ENCODE measurements around the gene CAMK1D. TPM values are rescaled to one million over a fixed set of nuclear protein-coding genes. Genes with fewer than 3 reads are reported as not detected.
"Not testable (repeated sequence)": the region's sequence is repeated elsewhere in the genome, so short reads cannot be mapped to it uniquely, and the experiment has no call there.

The CAMK1D gene
- total RNA-seq, 2 donors from 2014 or later: 4.8 to 14.5 TPM

DNA sequence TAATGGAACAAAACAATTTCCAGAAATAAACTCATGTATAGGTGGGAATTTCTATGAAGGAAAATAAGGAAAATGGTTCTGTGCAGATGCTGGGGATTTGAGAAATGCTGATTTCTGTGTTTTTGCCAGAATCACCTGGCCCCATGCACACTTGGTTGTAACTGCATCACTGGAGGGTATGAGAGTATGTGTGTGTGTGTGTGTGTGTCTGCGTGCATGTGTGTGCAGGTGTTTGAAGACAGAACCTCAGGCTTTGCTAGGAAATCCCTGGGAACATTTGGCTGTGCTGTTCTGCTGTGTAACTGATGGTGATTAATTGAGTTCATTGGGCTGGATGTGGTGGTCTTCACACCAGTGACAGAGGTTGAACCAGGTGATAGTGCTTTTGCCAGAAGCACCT is 141.6 kb downstream of the CAMK1D start:
- Histone ChIP-seq H3K4me3 (no peak overlapping the region), H3K36me3 (no peaks in the 10 kb centered on the region), H3K9me3 (no peaks in the 10 kb centered on the region), H3K27ac (no peak overlapping the region), H3K27me3 (replicated peaks; ENCODE audit: insufficient read depth) (no peaks in the 10 kb centered on the region), H3K4me1 (replicated peaks) (no peaks in the 10 kb centered on the region)
- TF ChIP-seq POLR2A (IDR thresholded peaks at IDR 0.05): no peak
- no peak for TF ChIP-seq POLR2AphosphoS5 (IDR thresholded peaks at IDR 0.05)
- TF ChIP-seq, protein P1, sequence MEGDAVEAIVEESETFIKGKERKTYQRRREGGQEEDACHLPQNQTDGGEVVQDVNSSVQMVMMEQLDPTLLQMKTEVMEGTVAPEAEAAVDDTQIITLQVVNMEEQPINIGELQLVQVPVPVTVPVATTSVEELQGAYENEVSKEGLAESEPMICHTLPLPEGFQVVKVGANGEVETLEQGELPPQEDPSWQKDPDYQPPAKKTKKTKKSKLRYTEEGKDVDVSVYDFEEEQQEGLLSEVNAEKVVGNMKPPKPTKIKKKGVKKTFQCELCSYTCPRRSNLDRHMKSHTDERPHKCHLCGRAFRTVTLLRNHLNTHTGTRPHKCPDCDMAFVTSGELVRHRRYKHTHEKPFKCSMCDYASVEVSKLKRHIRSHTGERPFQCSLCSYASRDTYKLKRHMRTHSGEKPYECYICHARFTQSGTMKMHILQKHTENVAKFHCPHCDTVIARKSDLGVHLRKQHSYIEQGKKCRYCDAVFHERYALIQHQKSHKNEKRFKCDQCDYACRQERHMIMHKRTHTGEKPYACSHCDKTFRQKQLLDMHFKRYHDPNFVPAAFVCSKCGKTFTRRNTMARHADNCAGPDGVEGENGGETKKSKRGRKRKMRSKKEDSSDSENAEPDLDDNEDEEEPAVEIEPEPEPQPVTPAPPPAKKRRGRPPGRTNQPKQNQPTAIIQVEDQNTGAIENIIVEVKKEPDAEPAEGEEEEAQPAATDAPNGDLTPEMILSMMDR (IDR thresholded peaks at IDR 0.05): no peak
- no peak for DNase-seq (ENCODE audit: low spot score)
- intact Hi-C loops (cut with DNase I): no loop called here
- WGBS: 91% methylated on average over 1 of the region's 1 CpG

DNA sequence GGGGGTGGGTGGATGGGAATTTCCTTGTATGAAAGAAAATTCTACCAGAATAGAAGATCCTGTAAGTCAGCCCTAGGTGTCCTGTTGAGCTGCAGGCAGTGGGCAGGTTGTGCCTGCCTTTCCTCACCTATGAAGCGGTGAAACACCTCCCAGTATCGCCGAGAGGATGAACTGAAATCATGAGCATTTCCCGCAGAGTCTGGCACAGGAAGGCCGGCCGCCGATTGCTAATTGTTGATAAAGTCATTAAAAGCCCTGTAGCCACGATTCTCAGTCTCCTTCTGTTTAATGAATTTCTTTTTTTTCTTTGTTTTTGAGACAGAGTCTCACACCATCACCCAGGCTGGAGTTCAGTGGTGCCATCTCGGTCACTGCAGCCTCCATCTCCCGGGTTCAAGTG is 142.1 kb downstream of the CAMK1D start:
- no peak for DNase-seq (ENCODE audit: low spot score)
- no peak overlapping the region for H3K27ac ChIP-seq
- TF ChIP-seq POLR2AphosphoS5 (IDR thresholded peaks at IDR 0.05) (no peak), POLR2A (IDR thresholded peaks at IDR 0.05) (no peak)
- TF ChIP-seq, protein P1 (IDR thresholded peaks at IDR 0.05): no peak
- no peaks in the 10 kb centered on the region for H3K4me1 ChIP-seq (replicated peaks)
- no peaks in the 10 kb centered on the region for H3K9me3 ChIP-seq
- 83% methylated on average over 10 of the region's 10 CpGs for WGBS
- H3K36me3 ChIP-seq: no peaks in the 10 kb centered on the region
- intact Hi-C loops (cut with DNase I): no loop called here
- no peaks in the 10 kb centered on the region for H3K27me3 ChIP-seq (replicated peaks; ENCODE audit: insufficient read depth)
- no peak overlapping the region for H3K4me3 ChIP-seq

DNA sequence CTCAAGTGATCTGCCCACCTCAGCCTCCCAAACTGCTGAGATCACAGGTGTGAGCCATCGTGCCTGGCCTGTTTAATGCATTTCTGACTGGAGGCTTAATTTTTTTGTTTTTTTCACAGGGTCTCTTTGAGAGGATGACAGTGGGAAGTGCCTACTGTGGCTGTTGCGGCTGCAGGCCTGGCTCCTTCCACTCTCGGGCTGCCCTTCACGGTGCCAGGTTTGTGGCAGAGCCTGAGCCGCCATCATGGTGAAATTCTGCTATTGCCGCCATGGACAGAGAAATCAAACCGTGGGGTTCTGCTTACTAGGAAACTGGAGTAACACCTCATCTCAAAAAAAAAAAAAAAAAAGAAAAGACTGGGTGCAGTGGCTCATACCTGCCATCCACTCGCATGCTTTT is 142.7 kb downstream of the CAMK1D start:
- Histone ChIP-seq H3K36me3 (no peaks in the 10 kb centered on the region), H3K9me3 (no peaks in the 10 kb centered on the region), H3K4me3 (no peak overlapping the region), H3K4me1 (replicated peaks) (no peaks in the 10 kb centered on the region), H3K27ac (no peak overlapping the region), H3K27me3 (replicated peaks; ENCODE audit: insufficient read depth) (no peaks in the 10 kb centered on the region)
- intact Hi-C loops (cut with DNase I): no loop called here
- DNase-seq (ENCODE audit: low spot score): no peak
- 92% methylated on average over 8 of the region's 8 CpGs for WGBS
- TF ChIP-seq, protein P1 (IDR thresholded peaks at IDR 0.05): no peak
- TF ChIP-seq POLR2AphosphoS5 (IDR thresholded peaks at IDR 0.05): no peak
- no peak for TF ChIP-seq POLR2A (IDR thresholded peaks at IDR 0.05)

DNA sequence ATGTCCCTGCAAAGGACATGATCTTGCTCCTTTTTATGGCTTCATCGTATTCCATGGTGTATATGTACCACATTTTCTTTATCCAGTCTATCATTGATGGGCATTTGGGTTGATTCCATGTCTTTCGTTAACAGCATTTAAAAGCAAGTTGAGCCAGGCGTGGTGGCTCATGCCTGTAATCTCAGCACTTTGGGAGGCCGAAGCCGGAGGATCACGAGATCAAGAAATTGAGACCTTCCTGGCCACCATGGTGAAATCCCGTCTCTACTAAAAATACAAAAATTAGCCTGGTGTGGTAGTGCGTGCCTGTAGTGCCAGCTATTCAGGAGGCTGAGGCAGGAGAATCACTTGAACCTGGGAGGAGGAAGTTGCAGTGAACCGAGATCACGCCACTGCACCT is 147.7 kb downstream of the CAMK1D start:
- H3K36me3 ChIP-seq; DNase-seq (ENCODE audit: low spot score); H3K4me3 ChIP-seq; H3K27ac ChIP-seq; intact Hi-C loops (cut with DNase I); H3K9me3 ChIP-seq; H3K27me3 ChIP-seq (replicated peaks; ENCODE audit: insufficient read depth); H3K4me1 ChIP-seq (replicated peaks): not testable (repeated sequence)
- WGBS: 95% methylated on average over 10 of the region's 10 CpGs

DNA sequence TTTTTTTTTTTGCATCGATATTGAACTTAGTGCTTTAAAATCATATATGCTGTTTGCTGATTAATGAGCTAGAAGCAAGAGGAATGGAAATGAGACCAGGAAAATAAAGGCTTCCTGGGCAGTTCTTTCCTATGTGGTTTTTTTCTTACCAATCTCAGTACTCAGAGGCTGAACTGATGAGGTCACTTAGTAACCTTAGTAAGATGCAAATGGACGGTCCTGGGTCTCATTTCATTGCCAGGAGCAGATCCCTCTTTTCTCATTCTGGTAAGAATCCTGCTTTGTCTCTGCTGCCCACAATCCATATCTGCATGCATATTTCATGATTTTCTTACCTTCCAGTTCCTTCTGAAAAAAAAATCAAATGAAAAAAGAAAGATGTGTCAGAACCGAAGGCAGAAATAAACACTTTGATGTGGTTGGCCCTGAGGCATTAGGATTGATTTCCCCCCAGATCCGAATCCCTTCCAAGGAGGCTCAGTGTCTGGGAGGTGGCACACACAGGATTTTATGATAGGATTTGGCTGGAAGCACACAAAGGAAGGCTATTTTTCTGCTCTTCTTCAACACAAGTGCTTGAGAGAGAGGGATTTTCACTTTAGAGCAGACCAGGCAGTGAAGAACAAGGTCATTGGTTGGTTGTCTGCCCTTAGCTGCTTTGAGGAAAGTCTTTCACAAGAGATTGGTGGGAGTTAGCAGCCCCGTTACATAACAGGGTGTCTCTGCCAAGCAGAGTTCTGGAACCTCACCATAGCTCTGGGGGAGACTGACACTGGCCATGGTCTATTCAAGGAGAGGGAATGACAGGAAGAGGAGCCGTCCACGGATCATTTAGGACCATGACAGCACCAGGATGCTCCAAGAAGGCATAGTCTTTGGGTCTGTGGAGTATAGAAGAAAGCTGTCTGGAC is 150.0 kb downstream of the CAMK1D start:
- TF ChIP-seq POLR2AphosphoS5 (IDR thresholded peaks at IDR 0.05) (no peak), POLR2A (IDR thresholded peaks at IDR 0.05) (no peak)
- TF ChIP-seq, protein P1 (IDR thresholded peaks at IDR 0.05): no peak
- Histone ChIP-seq H3K27me3 (replicated peaks; ENCODE audit: insufficient read depth) (no peaks in the 10 kb centered on the region), H3K9me3 (no peaks in the 10 kb centered on the region), H3K27ac (no peak overlapping the region), H3K4me1 (replicated peaks) (no peaks in the 10 kb centered on the region), H3K4me3 (no peak overlapping the region), H3K36me3 (no peaks in the 10 kb centered on the region)
- DNase-seq (ENCODE audit: low spot score): no peak
- 59% methylated on average over 7 of the region's 7 CpGs for WGBS
- intact Hi-C loops (cut with DNase I): no loop called here
